GM12864 (cell line): ENCODE measurements around the gene DDRGK1.

Experiments used
- DNase-seq: peaks from one replicate; pipeline ENCODE4 v3.0.0-alpha.2; 2011; ENCODE audit warnings: low read depth
- H3K4me3 ChIP-seq: 2 replicates; pipeline ENCODE4 v1.5.1; 2011; ENCODE audit warnings: mild to moderate bottlenecking, low read depth, low read length, control low read depth
- TF ChIP-seq, protein P1 (sequence below): IDR thresholded peaks from 2 replicates; pipeline ENCODE4 v1.5.1; 2011; ENCODE audit warnings: low read depth, mild to moderate bottlenecking, moderate library complexity, low read length, control low read depth, inconsistent platforms; ENCODE audit errors: missing control alignments

The DDRGK1 gene

DNA sequence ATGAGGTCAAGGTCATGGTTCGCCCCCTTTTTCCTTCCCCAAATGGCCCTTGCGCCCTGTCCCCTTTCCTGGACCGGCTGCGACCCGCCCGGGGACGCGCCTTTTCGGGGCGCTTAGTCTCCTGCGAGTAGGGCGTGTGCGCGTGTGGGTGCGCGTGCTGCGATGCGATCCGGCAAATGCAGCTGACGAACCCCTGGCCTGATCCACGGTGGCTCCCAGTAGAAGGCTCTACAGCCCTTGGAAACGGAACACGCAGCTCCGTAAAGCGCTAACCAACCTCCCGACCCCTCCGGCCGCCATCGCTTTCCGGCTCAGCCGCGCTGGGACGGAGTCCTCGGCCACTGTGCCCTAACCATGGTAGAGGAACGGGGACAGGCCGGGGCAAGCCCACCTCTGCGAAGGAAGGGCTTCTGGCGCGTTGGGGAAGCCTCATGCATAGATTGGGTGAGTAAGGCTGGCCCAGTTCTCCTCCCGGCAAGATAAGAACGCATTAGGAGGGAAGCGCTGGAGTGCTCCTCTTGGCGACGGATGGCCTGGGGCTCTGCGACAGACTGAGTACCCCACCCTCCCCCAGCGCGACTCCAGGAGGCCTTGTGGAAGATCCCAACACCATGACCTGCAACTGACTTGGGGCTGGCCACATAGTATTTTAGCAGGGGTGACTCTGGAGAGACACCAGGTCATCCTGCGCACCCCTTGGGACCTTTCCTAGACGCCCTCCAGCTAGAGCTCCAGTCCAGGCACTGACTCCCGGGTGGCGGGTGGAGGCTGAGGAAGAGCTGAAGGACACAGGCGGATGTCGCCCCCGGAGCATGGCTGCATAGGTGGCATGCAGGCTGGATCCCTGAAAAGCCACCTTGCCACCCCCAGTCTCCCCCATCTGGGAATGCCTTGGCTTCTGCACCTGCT lies 35.6 kb upstream of the DDRGK1 start:
- TF ChIP-seq, protein P1, sequence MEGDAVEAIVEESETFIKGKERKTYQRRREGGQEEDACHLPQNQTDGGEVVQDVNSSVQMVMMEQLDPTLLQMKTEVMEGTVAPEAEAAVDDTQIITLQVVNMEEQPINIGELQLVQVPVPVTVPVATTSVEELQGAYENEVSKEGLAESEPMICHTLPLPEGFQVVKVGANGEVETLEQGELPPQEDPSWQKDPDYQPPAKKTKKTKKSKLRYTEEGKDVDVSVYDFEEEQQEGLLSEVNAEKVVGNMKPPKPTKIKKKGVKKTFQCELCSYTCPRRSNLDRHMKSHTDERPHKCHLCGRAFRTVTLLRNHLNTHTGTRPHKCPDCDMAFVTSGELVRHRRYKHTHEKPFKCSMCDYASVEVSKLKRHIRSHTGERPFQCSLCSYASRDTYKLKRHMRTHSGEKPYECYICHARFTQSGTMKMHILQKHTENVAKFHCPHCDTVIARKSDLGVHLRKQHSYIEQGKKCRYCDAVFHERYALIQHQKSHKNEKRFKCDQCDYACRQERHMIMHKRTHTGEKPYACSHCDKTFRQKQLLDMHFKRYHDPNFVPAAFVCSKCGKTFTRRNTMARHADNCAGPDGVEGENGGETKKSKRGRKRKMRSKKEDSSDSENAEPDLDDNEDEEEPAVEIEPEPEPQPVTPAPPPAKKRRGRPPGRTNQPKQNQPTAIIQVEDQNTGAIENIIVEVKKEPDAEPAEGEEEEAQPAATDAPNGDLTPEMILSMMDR, result no peak
- H3K4me3 ChIP-seq, result peak overlapping the region; percentile 57
- no peak for DNase-seq

DNA sequence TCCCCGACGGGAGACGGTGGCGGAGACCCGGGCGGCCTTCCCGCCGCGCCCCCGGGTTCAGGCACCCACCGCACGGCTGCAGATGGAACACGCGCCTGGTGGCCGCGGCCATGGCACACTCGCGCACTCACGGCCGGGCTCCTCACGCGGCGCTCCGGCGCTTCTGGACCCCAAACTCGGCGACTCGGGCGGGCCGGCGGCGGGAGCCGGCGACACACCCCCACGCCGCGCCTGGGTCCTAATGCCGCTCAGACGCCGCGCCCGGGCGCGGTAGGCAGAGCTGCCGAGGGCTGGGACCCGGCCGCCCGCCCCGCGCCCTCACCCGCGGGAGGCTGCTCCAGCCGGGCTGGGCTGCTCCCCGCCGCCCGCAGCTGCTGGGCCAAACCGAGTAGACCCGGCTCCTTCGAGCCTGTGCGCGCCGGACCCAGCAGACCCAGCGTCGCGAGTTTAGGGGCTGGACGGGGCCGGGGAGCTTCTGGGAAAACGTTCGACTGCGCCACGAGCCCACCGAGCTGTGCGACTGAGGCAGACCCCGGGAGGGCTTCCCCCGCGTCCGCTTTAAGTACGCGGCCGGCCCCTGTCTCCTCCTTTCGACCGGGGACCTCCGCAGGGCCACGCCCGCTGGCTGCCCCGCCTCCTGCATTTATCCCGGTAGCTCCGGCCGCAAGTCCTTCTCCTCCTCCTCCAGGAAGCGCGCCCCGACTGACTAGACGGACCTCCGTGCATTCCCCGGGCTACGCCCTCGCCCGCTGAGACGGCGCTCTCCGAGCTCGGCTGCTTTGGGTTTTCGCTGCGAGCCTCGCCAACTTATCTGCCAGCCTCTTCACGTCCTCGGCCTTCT lies 34.8 kb upstream of the DDRGK1 start, which contains the start of gene SLC4A11:
Gene SLC4A11 (minus strand): TSS at position 165 of the 841 bp plus-strand sequence. CDS start 53 bp downstream, at position 112.
- peak within 1 kb of the TSS; percentile 57 for H3K4me3 ChIP-seq
- DNase-seq, result no peak
- TF ChIP-seq, protein P1, result no peak

DNA sequence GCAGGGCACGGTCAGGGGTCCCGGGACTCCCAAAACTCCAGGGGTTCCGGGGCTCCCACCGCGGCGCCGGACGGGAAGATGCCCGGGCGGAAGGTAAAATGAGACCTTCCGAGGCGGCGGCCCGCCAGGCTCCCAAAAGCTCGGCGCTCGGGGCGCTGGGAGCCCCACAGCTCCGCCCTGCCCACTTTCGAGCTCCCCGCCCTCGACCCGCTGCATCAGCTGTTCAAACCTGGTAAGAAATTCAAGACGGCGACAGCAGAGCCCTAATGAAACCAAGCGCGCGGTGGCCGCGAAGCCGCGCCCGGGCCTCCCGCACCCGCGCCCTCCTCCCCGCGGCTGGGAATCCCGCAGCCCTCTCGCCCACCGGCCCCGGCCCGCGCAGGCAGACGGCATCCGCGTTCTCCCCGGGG lies 34.1 kb upstream of the DDRGK1 start:
- TF ChIP-seq, protein P1, result no peak
- DNase-seq, result no peak
- H3K4me3 ChIP-seq, result peak overlapping the region; percentile 57

DNA sequence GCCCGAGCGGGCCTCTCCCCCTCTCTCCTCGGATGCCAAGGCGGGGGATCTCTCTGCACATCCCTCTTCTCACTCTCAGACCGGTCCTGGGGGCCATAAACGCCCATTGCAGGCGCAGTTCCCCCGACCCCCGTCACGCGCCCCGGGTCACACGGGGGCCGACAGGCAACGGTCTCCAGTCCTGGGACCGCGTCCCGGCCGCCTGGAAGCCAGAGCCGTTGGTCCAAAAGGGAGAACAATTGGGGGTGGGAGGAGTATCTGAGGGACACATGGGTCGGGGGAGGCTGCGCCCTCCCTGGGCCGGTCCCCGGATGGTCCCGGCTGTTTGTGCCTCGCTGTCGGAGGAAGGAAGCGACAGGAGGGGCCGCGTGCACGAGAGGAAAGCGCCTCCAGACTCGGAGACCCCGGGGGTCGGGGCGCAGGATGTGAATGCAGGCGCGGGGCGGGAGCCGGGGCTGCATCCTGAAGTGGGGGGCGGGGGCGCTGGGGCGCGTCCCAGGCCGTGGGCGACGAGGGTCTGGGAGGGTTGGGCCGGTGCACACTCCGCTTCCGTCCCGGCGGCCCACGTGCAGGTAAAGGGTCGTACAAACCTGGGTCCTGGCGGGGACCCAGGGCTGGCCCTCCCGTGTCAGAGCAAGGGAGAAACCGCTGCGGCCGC lies 33.6 kb upstream of the DDRGK1 start:
- DNase-seq, result no peak
- TF ChIP-seq, protein P1, result no peak
- peak overlapping the region; percentile 57 for H3K4me3 ChIP-seq

DNA sequence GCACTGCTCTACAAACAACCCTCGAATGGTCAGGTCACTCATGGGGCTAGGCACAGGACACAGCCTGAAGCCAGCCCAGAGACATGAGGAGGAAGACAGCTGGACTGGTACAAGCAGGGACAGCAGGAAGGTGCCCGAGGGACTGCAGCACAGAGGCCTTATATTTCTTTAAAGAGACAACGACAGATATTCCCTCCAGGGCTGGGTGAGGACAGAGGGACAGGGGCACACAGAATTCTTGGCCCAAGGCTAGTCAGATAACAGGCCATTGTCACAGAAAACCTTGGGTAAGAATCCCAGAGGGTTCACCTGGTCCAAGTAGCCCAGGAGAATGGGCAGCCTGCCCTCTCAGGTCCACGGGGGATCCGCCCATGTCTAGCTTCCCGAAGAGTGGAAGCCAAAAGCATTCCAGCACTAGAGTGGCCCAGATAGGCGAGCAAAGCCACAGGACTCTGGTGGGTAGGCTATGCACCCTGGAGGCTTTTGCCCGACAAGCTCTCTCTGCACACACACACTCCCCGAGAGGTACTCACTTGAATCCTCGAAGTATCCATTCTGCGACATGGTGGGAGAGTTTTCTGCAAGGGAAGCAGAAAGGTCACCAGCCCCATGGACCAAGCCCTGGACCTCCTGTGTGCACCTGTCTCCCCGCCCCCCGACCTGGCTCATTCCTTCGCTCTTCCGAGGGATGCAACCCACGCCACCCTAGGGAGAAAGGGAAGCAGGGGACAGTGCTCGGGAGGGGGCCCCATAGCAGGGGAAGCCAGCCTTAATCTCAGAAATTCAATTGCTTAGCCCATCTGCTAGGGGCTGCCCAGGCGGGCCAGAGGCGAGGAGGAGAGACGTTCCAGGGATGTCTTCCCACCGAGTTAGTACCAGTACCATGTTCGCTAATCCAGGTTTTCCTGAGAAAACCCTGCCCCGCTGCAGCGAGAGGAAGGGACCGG lies 32.8 kb upstream of the DDRGK1 start:
- TF ChIP-seq, protein P1, result no peak
- no peak overlapping the region for H3K4me3 ChIP-seq
- no peak for DNase-seq
